HG03060 (cell line): ENCODE data around the gene C21orf91.
"Not testable (repeated sequence)": the region's sequence is repeated elsewhere in the genome, so short reads cannot be mapped to it uniquely, and the experiment has no call there.

Experiments
- ATAC-seq: cut with Tn5 transposase; IDR thresholded peaks from one replicate; pipeline ENCODE4 v1.9.1; 2021; ENCODE audit warnings: low read depth, moderate number of reproducible peaks; ENCODE audit not compliant: unreplicated experiment

Gene C21orf91

GRCh38 chr21:17781524-17781923 is 37.6 kb downstream of the C21orf91 start:
- ATAC-seq, result no peak

GRCh38 chr21:17780539-17780938 is 38.6 kb downstream of the C21orf91 start:
- peak; percentile 28 for ATAC-seq

- ATAC-seq, result no peak
These were observed 39.2 kb downstream of the C21orf91 start for GRCh38 chr21:17779980-17780379.

GRCh38 chr21:17779496-17779895 is 39.7 kb downstream of the C21orf91 start:
- no peak for ATAC-seq

- no peak for ATAC-seq
These were observed 41.9 kb downstream of the C21orf91 start for GRCh38 chr21:17777072-17777765.

GRCh38 chr21:17775431-17776126 is 43.6 kb downstream of the C21orf91 start:
- no peak for ATAC-seq

- ATAC-seq, result not testable (repeated sequence)
These were observed 44.1 kb downstream of the C21orf91 start for GRCh38 chr21:17775021-17775420.

GRCh38 chr21:17769447-17769845 is 49.7 kb downstream of the C21orf91 start:
- ATAC-seq, result no peak

GRCh38 chr21:17768840-17769446 is 50.2 kb downstream of the C21orf91 start:
- ATAC-seq, result no peak

GRCh38 chr21:17765207-17765606 is 53.9 kb downstream of the C21orf91 start:
- no peak for ATAC-seq

- ATAC-seq, result no peak
These were observed 55.7 kb downstream of the C21orf91 start for GRCh38 chr21:17763288-17764037.

- no peak for ATAC-seq
These were observed 59.5 kb downstream of the C21orf91 start for GRCh38 chr21:17759511-17760178.

- ATAC-seq, result no peak
These were observed 60.5 kb downstream of the C21orf91 start for GRCh38 chr21:17758683-17759082.

GRCh38 chr21:17757671-17758070 is 61.5 kb downstream of the C21orf91 start:
- no peak for ATAC-seq

- no peak for ATAC-seq
These were observed 65.4 kb downstream of the C21orf91 start for GRCh38 chr21:17753736-17754135.

GRCh38 chr21:17752171-17752570 is 67.0 kb downstream of the C21orf91 start:
- ATAC-seq, result no peak

- no peak for ATAC-seq
These were observed 72.2 kb downstream of the C21orf91 start for GRCh38 chr21:17746920-17747319.

GRCh38 chr21:17745086-17745485 is 74.1 kb downstream of the C21orf91 start:
- no peak for ATAC-seq

GRCh38 chr21:17742940-17743592 is 76.1 kb downstream of the C21orf91 start:
- ATAC-seq, result no peak

GRCh38 chr21:17742181-17742580 is 77.0 kb downstream of the C21orf91 start:
- no peak for ATAC-seq
